GM19455 (cell line): Measurements from ENCODE around the gene BUB3.
"Not testable (repeated sequence)": the region's sequence is repeated elsewhere in the genome, so short reads cannot be mapped to it uniquely, and the experiment has no call there.

Experiments used
- ATAC-seq: cut with Tn5 transposase; IDR thresholded peaks from one replicate; pipeline ENCODE4 v1.9.1; 2021; ENCODE audit not compliant: unreplicated experiment

BUB3 gene

GRCh38 chr10:123153486-123154091, 613 bp upstream of the BUB3 start:
- no peak for ATAC-seq

GRCh38 chr10:123154711-123155505, 706 bp downstream of the BUB3 start:
- ATAC-seq: peak; percentile 49

GRCh38 chr10:123156078-123156477, 1.9 kb downstream of the BUB3 start:
- no peak for ATAC-seq

GRCh38 chr10:123157210-123157609, 3.0 kb downstream of the BUB3 start:
- no peak for ATAC-seq

GRCh38 chr10:123158682-123159081, 4.5 kb downstream of the BUB3 start:
- ATAC-seq: no peak

GRCh38 chr10:123160311-123160980, 6.2 kb downstream of the BUB3 start:
- ATAC-seq: no peak

GRCh38 chr10:123164319-123164718, 10.1 kb downstream of the BUB3 start:
- no peak for ATAC-seq

- ATAC-seq: no peak
These were observed 11.4 kb downstream of the BUB3 start for GRCh38 chr10:123165445-123166072.

- no peak for ATAC-seq
These were observed 12.4 kb downstream of the BUB3 start for GRCh38 chr10:123166618-123167017.

- ATAC-seq: no peak
These were observed 16.8 kb downstream of the BUB3 start for GRCh38 chr10:123170961-123171360.

GRCh38 chr10:123171616-123172015, 17.4 kb downstream of the BUB3 start:
- not testable (repeated sequence) for ATAC-seq

GRCh38 chr10:123175389-123176387, 21.5 kb downstream of the BUB3 start:
- ATAC-seq: no peak

- ATAC-seq: not testable (repeated sequence)
These were observed 24.2 kb downstream of the BUB3 start for GRCh38 chr10:123178390-123178789.

GRCh38 chr10:123180101-123181090, 26.2 kb downstream of the BUB3 start:
- ATAC-seq: no peak

- no peak for ATAC-seq
These were observed 29.5 kb downstream of the BUB3 start for GRCh38 chr10:123183724-123184123.

- ATAC-seq: no peak
These were observed 33.6 kb downstream of the BUB3 start for GRCh38 chr10:123187781-123188180.

GRCh38 chr10:123191886-123192285, 37.7 kb downstream of the BUB3 start:
- ATAC-seq: no peak

- ATAC-seq: no peak
These were observed 39.9 kb downstream of the BUB3 start for GRCh38 chr10:123194056-123194455.

- no peak for ATAC-seq
These were observed 46.3 kb downstream of the BUB3 start for GRCh38 chr10:123200531-123200930.
